Testis (tissue), 2 donors: ENCODE results near the gene NUP160.

Experiments used
- CTCF ChIP-seq, 3 experiments: fragments of 450-650 bp in 2 of 3; fragments of 200-600 bp in 1 of 3; sonication (generic) in 1 of 3; IDR thresholded peaks; one replicate each; pipeline ENCODE4 v1.5.1; 2016 to 2019; ENCODE audit warnings: antibody characterized with exemption in 3 of 3, mild to moderate bottlenecking in 2 of 3, moderate library complexity in 1 of 3
- POLR2A ChIP-seq: fragments of 450-650 bp; IDR thresholded peaks from one replicate; pipeline ENCODE4 v1.6.1; 2017; ENCODE audit warnings: antibody characterized with exemption, mild to moderate bottlenecking, moderate library complexity

- TF ChIP-seq CTCF (IDR thresholded peaks at IDR 0.05), result no peak
- TF ChIP-seq POLR2A, result no peak
These were observed 9.9 kb upstream of the NUP160 start for GRCh38 chr11:47857892-47858543.
